ENCODE measurements around the gene STAP2. TPM values are rescaled to one million over a fixed set of nuclear protein-coding genes. Genes with fewer than 3 reads are reported as not detected.

Gene STAP2
- total RNA-seq, 1 donor from 2014 or later = 25.5 TPM

- no peak for DNase-seq
Observed at GRCh38 chr19:4327252-4327876, 11.3 kb downstream of the STAP2 start.

DNA sequence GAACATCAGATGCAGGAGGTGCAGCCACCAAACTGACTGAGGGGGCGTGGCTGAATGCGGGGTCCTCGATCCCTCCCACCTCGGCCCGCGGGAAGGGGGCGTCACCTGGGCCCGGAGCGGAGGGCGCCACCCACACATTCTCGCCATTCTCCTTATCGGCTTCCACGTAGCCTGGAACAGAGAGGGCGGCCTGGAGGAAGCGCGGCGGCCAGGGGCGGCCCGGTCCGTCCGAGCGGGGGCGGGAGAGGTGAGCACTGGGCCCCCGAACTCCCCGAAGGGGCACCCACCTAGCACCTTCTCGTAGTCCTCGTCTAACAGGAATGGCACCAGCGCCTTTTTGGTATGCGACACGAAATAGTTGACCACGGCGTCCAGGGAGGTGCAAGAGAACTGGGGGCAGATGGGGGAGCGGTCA, 11.8 kb downstream of the STAP2 start:
- DNase-seq = no peak

DNA sequence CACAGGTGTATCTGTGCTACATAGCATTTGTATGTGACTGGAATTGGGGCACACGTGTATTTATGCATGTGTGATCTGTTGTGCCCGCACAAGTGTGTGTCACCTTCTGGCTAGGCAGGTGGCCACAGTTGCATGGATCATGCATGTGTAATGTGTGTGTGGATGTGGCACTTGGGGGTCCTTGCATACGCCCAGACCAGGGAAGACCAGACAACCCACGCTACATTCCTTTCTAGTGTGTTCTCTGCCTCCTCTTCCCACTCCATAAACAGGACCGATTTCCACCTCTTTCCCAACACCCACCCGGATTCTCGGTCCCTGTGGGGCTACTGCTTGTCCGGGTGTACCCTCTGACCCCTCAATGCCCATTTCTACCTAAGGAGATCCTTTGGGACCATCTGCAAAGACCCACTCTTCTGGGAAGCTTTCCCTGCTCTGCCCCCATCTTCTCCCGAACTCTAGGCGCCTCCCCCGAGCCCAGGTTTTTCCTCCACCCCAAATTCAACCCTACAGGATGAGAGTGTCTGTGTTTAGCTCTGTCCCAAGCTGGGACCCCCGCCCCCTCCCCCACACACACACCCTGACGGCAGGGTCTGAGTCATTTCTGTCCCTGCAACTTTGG, 12.3 kb downstream of the STAP2 start:
- no peak for DNase-seq

DNA sequence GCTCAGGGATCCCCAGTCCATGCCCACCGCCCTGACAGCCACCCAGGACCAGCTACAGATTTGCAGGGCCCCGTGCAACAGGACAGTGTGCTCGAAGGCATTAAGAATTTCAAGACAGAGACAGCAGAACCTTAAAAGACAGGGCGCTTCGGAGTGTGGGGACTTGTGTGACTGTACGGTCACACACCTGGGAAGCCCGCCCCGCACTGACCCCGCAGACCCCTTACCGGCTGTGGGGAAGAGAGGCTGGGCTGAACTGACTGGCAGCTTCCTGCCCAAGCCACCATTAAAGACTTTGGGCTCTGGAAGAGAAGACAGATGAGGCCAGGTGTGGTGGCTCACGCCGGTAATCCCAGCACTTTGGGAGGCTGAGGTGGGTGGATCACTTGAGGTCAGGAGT, 14.4 kb downstream of the STAP2 start:
- no peak for DNase-seq

- no peak for DNase-seq
Observed at GRCh38 chr19:4323692-4324091, 14.9 kb downstream of the STAP2 start.

- no peak for DNase-seq
Observed at GRCh38 chr19:4322942-4323665, 15.5 kb downstream of the STAP2 start.

DNA sequence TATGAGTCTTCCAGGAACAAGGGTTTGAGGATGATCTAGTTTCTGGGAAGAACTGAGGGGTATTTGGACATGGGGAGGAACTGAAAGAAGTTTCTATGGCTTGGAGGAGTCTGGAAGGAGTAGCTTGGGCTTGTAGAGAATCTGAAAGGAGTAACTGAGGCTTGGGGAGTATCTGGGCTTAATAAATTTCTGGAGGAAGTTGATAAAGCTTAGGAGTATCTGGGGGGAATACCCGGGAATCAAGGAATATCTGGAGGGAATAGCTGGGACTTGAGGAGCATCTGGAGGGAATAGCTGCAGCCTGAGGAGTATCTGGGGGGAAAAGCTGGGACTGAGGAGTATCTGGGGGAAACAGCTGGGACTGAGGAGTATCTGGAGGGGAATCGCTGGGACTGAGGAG, 18.2 kb downstream of the STAP2 start:
- no peak for DNase-seq

DNA sequence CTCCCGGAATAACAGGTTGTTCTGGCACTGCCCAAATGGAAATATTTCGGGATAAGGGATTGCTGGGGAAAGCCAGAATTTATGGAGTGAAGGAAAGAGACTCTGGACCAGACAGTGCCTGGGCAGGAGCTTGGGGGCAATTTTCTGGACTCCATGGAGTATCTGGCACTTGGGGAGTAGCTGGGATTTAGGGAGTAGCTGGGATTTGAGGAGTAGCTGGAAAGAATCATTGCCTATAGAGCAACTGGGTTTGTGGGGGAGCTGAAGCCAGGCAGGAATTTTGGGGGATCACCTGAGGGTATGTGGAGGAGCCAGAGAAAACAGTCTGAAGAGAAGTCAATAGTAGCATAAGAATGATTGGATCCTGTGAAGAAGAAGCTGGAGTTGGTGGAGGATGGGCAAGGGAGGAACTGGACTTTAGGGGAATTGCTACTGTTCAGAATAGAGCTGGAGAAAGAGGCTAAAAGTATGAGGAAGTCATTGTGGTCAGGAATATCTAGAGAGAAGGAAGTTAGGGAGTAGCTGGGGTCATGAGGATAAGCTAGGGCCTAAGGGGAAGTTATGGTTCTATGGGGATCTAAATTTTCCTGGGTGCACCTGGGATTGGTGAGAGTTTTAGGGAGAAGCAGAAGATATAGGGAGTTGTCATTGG, 19.4 kb downstream of the STAP2 start:
- DNase-seq = no peak

DNA sequence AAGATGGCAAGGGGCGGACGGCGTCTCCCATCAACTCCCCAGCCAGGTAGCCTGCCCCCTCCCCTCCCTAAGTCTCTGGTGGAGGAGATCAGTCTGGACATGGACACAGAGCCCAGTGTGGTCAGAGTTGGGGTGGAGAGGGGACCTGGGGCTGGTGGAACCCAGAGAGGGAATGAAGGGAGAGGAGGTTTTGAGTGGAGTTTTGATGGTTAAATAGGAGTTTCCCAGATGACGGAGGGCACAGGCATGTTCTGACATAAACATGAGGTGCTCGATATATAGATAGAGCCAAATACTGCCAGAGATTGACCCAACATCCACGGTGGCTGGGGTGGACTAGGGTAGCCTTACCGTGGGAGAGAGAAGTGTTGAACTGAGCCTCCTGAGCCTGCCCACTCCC, 20.2 kb downstream of the STAP2 start:
- DNase-seq = no peak

GRCh38 chr19:4316956-4317355, 21.7 kb downstream of the STAP2 start:
- DNase-seq = no peak

DNA sequence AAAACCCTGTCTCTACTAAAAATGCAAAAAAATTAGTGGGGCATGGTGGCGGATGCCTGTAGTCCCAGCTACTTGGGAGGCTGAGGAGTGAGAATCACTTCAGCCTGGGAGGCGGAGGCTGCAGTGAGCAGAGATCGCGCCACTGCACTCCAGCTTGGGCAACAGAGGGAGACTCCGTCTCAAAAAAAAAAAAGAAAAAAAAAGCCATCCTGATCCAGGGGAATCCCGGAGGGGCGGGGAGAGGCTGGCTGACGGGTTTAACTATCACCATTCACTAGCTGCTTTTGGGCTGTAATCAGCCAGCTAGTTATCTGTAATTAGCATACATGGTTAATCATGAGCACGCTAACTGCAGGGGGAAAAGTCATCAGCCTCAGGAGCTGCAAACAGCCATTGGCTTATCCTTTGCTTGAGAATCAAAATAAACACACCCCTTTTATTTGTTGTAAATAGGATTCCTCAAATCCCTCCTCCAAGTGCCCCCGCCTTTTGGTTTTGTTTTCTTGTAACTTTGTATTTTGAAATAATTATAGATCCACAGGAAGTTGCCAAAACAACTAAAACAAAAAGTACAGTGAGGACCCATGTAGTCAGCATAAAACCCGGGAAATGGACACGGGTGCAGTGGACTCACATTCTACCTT, 24.7 kb downstream of the STAP2 start:
- no peak for DNase-seq

GRCh38 chr19:4310247-4311121, 28.1 kb downstream of the STAP2 start:
- no peak for DNase-seq

- no peak for DNase-seq
Observed at GRCh38 chr19:4305659-4306058, 33.0 kb downstream of the STAP2 start.

DNA sequence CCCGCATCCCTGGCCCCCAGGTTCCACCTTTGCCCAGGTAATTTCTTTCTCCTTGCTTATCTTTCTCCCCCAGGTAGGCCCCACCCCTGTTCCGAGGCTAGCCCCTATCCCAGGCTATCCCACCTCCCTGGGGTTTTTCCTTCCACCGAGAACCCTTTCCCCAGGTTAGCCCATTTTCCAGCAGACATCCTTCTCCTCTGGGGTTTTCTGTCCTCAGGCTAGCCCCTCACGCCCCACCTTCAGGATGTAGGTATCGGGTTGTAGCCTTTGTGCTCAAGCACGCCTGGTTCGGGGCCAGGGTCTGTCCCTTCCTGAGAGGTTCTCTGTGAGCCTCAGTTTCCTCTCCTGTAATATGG, 33.4 kb downstream of the STAP2 start:
- DNase-seq = no peak

DNA sequence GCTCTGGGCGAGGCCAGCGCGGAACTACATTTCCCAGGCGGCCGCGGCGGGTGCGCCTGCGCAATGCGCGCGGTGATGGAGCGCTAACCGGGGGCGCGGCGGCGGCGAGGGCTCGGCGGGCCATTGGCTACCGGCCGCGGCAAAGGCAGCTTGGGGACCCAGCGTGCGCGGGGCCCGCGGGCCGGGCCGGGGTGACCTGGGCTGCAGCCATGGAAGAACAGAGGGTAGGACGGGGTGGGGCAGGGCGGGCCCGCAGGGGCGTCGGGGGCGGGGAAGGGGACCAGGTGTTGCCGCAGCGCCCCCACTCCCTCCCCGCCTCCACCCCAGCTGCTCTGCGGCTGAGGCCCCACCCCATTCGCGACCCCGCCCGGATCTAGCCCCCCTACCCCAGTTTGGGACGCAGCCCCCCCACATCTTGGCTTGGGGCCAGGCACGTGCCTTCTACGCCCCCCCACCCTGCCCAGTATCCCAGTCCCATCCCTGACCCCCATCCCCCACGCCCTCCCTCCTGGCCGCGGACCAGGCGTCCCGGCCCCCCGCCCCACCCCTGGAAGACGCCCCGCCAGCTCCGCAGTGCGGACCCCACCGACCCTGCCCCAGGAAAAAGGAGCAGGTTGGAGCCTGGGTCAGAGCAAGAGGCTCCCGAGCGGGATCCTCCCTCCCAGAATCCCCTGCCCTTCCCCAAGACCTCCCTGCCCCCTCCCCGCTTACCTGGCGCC, 33.9 kb downstream of the STAP2 start, which contains the start of gene FSD1:
TSS of gene FSD1 (plus strand) at position 61 of the 719 bp plus-strand sequence. CDS start at position 210, 149 bp downstream.
- no peak for DNase-seq

- DNase-seq = no peak
Observed at GRCh38 chr19:4303819-4304537, 34.6 kb downstream of the STAP2 start.

- no peak for DNase-seq
Observed at GRCh38 chr19:4302243-4302640, 36.4 kb downstream of the STAP2 start, which contains the start of gene TMIGD2. Gene TMIGD2 (minus strand): TSS chr19:4302389. CDS start chr19:4302385, 4 bp downstream.

DNA sequence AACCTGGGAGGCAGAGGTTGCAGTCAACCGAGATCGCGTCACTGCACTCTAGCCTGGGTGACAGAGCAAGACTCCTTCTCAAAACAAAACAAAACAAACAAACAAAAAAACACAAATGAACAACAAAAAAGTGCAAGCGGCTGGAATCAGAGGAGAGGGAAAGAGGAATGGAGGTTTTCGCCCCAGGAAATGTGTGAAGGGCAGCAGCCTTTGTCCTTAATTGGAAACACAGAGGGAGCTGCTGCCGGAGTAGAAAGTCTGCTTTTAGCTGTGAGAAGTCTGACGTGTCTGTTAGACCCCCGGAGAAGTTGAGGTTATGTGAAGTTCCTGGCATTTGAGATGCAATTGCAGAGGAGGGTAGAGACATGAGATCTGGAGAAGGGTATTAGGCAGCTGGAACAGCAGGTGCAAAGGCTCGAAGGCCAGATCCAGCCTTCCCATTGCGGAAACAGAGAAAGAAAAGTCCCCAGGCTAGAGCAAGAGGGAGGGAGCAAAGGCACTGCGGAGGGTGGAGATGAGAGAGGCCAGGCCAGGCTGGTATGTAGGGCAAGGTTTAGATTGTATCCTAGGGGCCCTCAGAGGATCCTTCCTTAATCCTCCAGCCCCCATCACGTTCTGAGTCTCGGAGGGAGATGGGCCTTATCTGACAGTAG, 36.9 kb downstream of the STAP2 start:
- no peak for DNase-seq

- DNase-seq = no peak
Observed at GRCh38 chr19:4300589-4300988, 38.0 kb downstream of the STAP2 start.
